ENCODE data around the gene KRTAP5-5.
"Not testable (repeated sequence)": the region's sequence is repeated elsewhere in the genome, so short reads cannot be mapped to it uniquely, and the experiment has no call there.

Gene KRTAP5-5

GRCh38 chr11:1597331-1597993, 32.1 kb upstream of the KRTAP5-5 start:
- Histone ChIP-seq H3K9ac (ENCODE audit: insufficient read length) (no peak overlapping the region), H3K27ac (no peak overlapping the region), H3K36me3 (ENCODE audit: insufficient read depth, low read length) (no peaks in the 10 kb centered on the region), H3K9me3 (ENCODE audit: low read depth, low read length) (no peaks in the 10 kb centered on the region), H3K4me3 (no peak overlapping the region)
- TF ChIP-seq FOXP2 (optimal IDR thresholded peaks at IDR 0.05; ENCODE audit: control extremely low read depth, extremely low read length, insufficient read depth) (no peak), EZH2 (IDR thresholded peaks at IDR 0.05) (no peak), POLR2AphosphoS5 (IDR thresholded peaks at IDR 0.05; ENCODE audit: borderline replicate concordance, low read depth, low read length) (no peak)
- DNase-seq (ENCODE audit: low read depth, low spot score): no peak

GRCh38 chr11:1597994-1598380, 31.6 kb upstream of the KRTAP5-5 start, which contains the start of gene KRTAP5-2:
Gene KRTAP5-2, minus strand, starts transcription at chr11:1598294. Its CDS starts 44 bp downstream, at chr11:1598250.
- H3K4me3 ChIP-seq: no peak within 1 kb of the TSS
- no peak within 1 kb of the TSS for H3K9ac ChIP-seq (ENCODE audit: insufficient read length)
- no peaks in the 10 kb centered on the region for H3K9me3 ChIP-seq (ENCODE audit: low read depth, low read length)
- no peak for DNase-seq (ENCODE audit: low read depth, low spot score)
- TF ChIP-seq EZH2 (IDR thresholded peaks at IDR 0.05) (no peak), POLR2AphosphoS5 (IDR thresholded peaks at IDR 0.05; ENCODE audit: borderline replicate concordance, low read depth, low read length) (no peak), FOXP2 (optimal IDR thresholded peaks at IDR 0.05; ENCODE audit: control extremely low read depth, extremely low read length, insufficient read depth) (no peak)
- H3K36me3 ChIP-seq (ENCODE audit: insufficient read depth, low read length): no peaks in the 10 kb centered on the region
- H3K27ac ChIP-seq: no peak within 1 kb of the TSS

GRCh38 chr11:1598406-1598805, 31.2 kb upstream of the KRTAP5-5 start:
- DNase-seq (ENCODE audit: low read depth, low spot score); H3K9me3 ChIP-seq (ENCODE audit: low read depth, low read length): not testable (repeated sequence)

GRCh38 chr11:1598816-1599215, 30.8 kb upstream of the KRTAP5-5 start:
- Histone ChIP-seq H3K9ac (ENCODE audit: insufficient read length) (no peak overlapping the region), H3K4me3 (no peak overlapping the region), H3K36me3 (ENCODE audit: insufficient read depth, low read length) (no peaks in the 10 kb centered on the region), H3K9me3 (ENCODE audit: low read depth, low read length) (no peaks in the 10 kb centered on the region), H3K27ac (no peak overlapping the region)
- TF ChIP-seq POLR2AphosphoS5 (IDR thresholded peaks at IDR 0.05; ENCODE audit: borderline replicate concordance, low read depth, low read length): no peak
- no peak for TF ChIP-seq FOXP2 (optimal IDR thresholded peaks at IDR 0.05; ENCODE audit: control extremely low read depth, extremely low read length, insufficient read depth)
- TF ChIP-seq EZH2 (IDR thresholded peaks at IDR 0.05): no peak
- no peak for DNase-seq (ENCODE audit: low read depth, low spot score)

More at GRCh38 chr11:1598406-1598805, 31.2 kb upstream of the KRTAP5-5 start:
- not testable (repeated sequence) for H3K4me3 ChIP-seq; H3K9ac ChIP-seq (ENCODE audit: insufficient read length); H3K36me3 ChIP-seq (ENCODE audit: insufficient read depth, low read length); H3K27ac ChIP-seq

GRCh38 chr11:1600626-1601025, 28.9 kb upstream of the KRTAP5-5 start:
- no peaks in the 10 kb centered on the region for H3K36me3 ChIP-seq (ENCODE audit: insufficient read depth, low read length)
- DNase-seq (ENCODE audit: low read depth, low spot score): no peak
- TF ChIP-seq POLR2AphosphoS5 (IDR thresholded peaks at IDR 0.05; ENCODE audit: borderline replicate concordance, low read depth, low read length) (no peak), EZH2 (IDR thresholded peaks at IDR 0.05) (no peak), FOXP2 (optimal IDR thresholded peaks at IDR 0.05; ENCODE audit: control extremely low read depth, extremely low read length, insufficient read depth) (no peak)
- H3K27ac ChIP-seq: no peak overlapping the region
- no peaks in the 10 kb centered on the region for H3K9me3 ChIP-seq (ENCODE audit: low read depth, low read length)
- no peak overlapping the region for H3K4me3 ChIP-seq
- no peak overlapping the region for H3K9ac ChIP-seq (ENCODE audit: insufficient read length)

- H3K9ac ChIP-seq (ENCODE audit: insufficient read length); H3K36me3 ChIP-seq (ENCODE audit: insufficient read depth, low read length); DNase-seq (ENCODE audit: low read depth, low spot score); H3K9me3 ChIP-seq (ENCODE audit: low read depth, low read length); H3K4me3 ChIP-seq; H3K27ac ChIP-seq: not testable (repeated sequence)
Measured at GRCh38 chr11:1601663-1602062, 27.9 kb upstream of the KRTAP5-5 start.

- Histone ChIP-seq H3K9me3 (ENCODE audit: low read depth, low read length) (no peaks in the 10 kb centered on the region), H3K27ac (no peak overlapping the region), H3K4me3 (no peak overlapping the region), H3K9ac (ENCODE audit: insufficient read length) (no peak overlapping the region), H3K36me3 (ENCODE audit: insufficient read depth, low read length) (no peaks in the 10 kb centered on the region)
- no peak for DNase-seq (ENCODE audit: low read depth, low spot score)
- no peak for TF ChIP-seq FOXP2 (optimal IDR thresholded peaks at IDR 0.05; ENCODE audit: control extremely low read depth, extremely low read length, insufficient read depth)
Measured at GRCh38 chr11:1603629-1604028, 25.9 kb upstream of the KRTAP5-5 start.

GRCh38 chr11:1604181-1604580, 25.4 kb upstream of the KRTAP5-5 start:
- Histone ChIP-seq H3K9ac (ENCODE audit: insufficient read length) (no peak overlapping the region), H3K4me3 (no peak overlapping the region), H3K36me3 (ENCODE audit: insufficient read depth, low read length) (no peaks in the 10 kb centered on the region), H3K9me3 (ENCODE audit: low read depth, low read length) (no peaks in the 10 kb centered on the region), H3K27ac (no peak overlapping the region)
- DNase-seq (ENCODE audit: low read depth, low spot score): no peak
- no peak for TF ChIP-seq FOXP2 (optimal IDR thresholded peaks at IDR 0.05; ENCODE audit: control extremely low read depth, extremely low read length, insufficient read depth)
- TF ChIP-seq POLR2AphosphoS5 (IDR thresholded peaks at IDR 0.05; ENCODE audit: borderline replicate concordance, low read depth, low read length): no peak
- TF ChIP-seq EZH2 (IDR thresholded peaks at IDR 0.05): no peak

GRCh38 chr11:1604711-1605110, 24.9 kb upstream of the KRTAP5-5 start:
- DNase-seq (ENCODE audit: low read depth, low spot score): no peak
- no peaks in the 10 kb centered on the region for H3K9me3 ChIP-seq (ENCODE audit: low read depth, low read length)
- TF ChIP-seq POLR2AphosphoS5 (IDR thresholded peaks at IDR 0.05; ENCODE audit: borderline replicate concordance, low read depth, low read length) (no peak), FOXP2 (optimal IDR thresholded peaks at IDR 0.05; ENCODE audit: control extremely low read depth, extremely low read length, insufficient read depth) (no peak), EZH2 (IDR thresholded peaks at IDR 0.05) (no peak)
- no peak overlapping the region for H3K27ac ChIP-seq
- H3K36me3 ChIP-seq (ENCODE audit: insufficient read depth, low read length): no peaks in the 10 kb centered on the region
- H3K9ac ChIP-seq (ENCODE audit: insufficient read length): no peak overlapping the region
- H3K4me3 ChIP-seq: no peak overlapping the region

GRCh38 chr11:1605923-1606322, 23.7 kb upstream of the KRTAP5-5 start:
- not testable (repeated sequence) for H3K27ac ChIP-seq; H3K9me3 ChIP-seq (ENCODE audit: low read depth, low read length); DNase-seq (ENCODE audit: low read depth, low spot score); H3K4me3 ChIP-seq; H3K9ac ChIP-seq (ENCODE audit: insufficient read length); H3K36me3 ChIP-seq (ENCODE audit: insufficient read depth, low read length)

- H3K9me3 ChIP-seq (ENCODE audit: low read depth, low read length); H3K27ac ChIP-seq; H3K36me3 ChIP-seq (ENCODE audit: insufficient read depth, low read length); DNase-seq (ENCODE audit: low read depth, low spot score); H3K9ac ChIP-seq (ENCODE audit: insufficient read length); H3K4me3 ChIP-seq: not testable (repeated sequence)
Measured at GRCh38 chr11:1607156-1607845, 22.3 kb upstream of the KRTAP5-5 start.

GRCh38 chr11:1607901-1608300, 21.7 kb upstream of the KRTAP5-5 start:
- H3K4me3 ChIP-seq; H3K9me3 ChIP-seq (ENCODE audit: low read depth, low read length); H3K36me3 ChIP-seq (ENCODE audit: insufficient read depth, low read length); H3K27ac ChIP-seq; H3K9ac ChIP-seq (ENCODE audit: insufficient read length); DNase-seq (ENCODE audit: low read depth, low spot score): not testable (repeated sequence)

Data from SK-N-MC (cell line).